ENCODE data around the gene CHST13.
A peak's percentile ranks its signal among the peaks of the same experiment; 100 is the strongest.

The CHST13 gene

DNA sequence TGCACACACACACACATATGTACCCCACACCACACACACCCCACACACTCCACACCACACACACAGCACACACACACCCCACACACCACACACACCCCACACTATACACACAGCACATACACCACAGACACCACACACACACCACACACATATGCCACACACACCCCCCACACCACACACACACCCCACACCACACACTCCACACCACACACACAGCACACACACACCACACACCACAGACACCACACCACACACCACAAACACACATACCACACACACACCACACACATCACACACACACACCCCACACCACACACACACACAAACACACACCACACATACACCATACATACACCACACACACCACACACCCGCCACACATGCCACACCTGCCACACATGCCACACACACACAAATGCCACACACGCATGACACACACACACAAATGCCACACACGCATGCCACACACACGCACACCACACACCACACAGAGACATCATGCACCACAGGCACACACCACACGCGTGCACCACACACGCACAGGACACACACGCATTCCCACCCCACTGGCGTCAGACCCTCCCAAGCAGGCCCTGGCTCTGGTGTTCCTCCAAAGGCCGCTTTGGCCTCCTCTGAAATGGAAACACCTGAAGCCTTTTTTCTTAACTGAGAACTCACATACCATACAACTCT, 15.7 kb downstream of the CHST13 start:
- Histone ChIP-seq H3K9ac (ENCODE audit: low read depth, low read length, poor library complexity, severe bottlenecking) (peak overlapping the region; percentile 61), H3K4me1 (ENCODE audit: insufficient read depth, low read length, poor library complexity, severe bottlenecking) (peaks cover 51% of the 10 kb centered on the region), H4K20me1 (ENCODE audit: insufficient read depth, low read length, poor library complexity, severe bottlenecking) (no peaks in the 10 kb centered on the region), H3K9me3 (ENCODE audit: insufficient read depth, low read depth, low read length) (no peaks in the 10 kb centered on the region), H3F3A (ENCODE audit: low read depth) (peaks cover 6% of the 10 kb centered on the region; the same call in 1 of the 2 replicates), H3K4me2 (ENCODE audit: low read depth, low read length, poor library complexity, severe bottlenecking) (no peak overlapping the region), H3K4me3 (ENCODE audit: low read length, poor library complexity, severe bottlenecking) (no peak overlapping the region), H3K9me2 (replicated peaks; ENCODE audit: low read depth, low read length) (no peaks in the 10 kb centered on the region), H2AFZ (ENCODE audit: low read length) (no peak overlapping the region), H3K79me2 (ENCODE audit: insufficient read depth, low read length) (no peaks in the 10 kb centered on the region), H3K27me3 (ENCODE audit: insufficient read depth, low read length, poor library complexity, severe bottlenecking) (no peaks in the 10 kb centered on the region), H3K36me3 (ENCODE audit: insufficient read depth, low read length) (no peaks in the 10 kb centered on the region)
- no peak for TF ChIP-seq EZH2phosphoT487 (IDR thresholded peaks at IDR 0.05; ENCODE audit: borderline replicate concordance)
- no peak for TF ChIP-seq CTCF (conservative IDR thresholded peaks at IDR 0.05; ENCODE audit: low read length)

- H3K79me2 ChIP-seq (ENCODE audit: insufficient read depth, low read length): no peaks in the 10 kb centered on the region
- peak overlapping the region; percentile 61 for H3K9ac ChIP-seq (ENCODE audit: low read depth, low read length, poor library complexity, severe bottlenecking)
- H2AFZ ChIP-seq (ENCODE audit: low read length): no peak overlapping the region
- peaks cover 58% of the 10 kb centered on the region for H3K4me1 ChIP-seq (ENCODE audit: insufficient read depth, low read length, poor library complexity, severe bottlenecking)
- no peak overlapping the region for H3K4me3 ChIP-seq (ENCODE audit: low read length, poor library complexity, severe bottlenecking)
- H3K9me2 ChIP-seq (replicated peaks; ENCODE audit: low read depth, low read length): no peaks in the 10 kb centered on the region
- H3F3A ChIP-seq (ENCODE audit: low read depth): peaks cover 6% of the 10 kb centered on the region; the same call in 1 of the 2 replicates
- H3K9me3 ChIP-seq (ENCODE audit: insufficient read depth, low read depth, low read length): no peaks in the 10 kb centered on the region
- TF ChIP-seq CTCF (conservative IDR thresholded peaks at IDR 0.05; ENCODE audit: low read length) (no peak), EZH2phosphoT487 (IDR thresholded peaks at IDR 0.05; ENCODE audit: borderline replicate concordance) (no peak)
- peak overlapping the region; percentile 43 for H3K4me2 ChIP-seq (ENCODE audit: low read depth, low read length, poor library complexity, severe bottlenecking)
- no peaks in the 10 kb centered on the region for H3K27me3 ChIP-seq (ENCODE audit: insufficient read depth, low read length, poor library complexity, severe bottlenecking)
- H4K20me1 ChIP-seq (ENCODE audit: insufficient read depth, low read length, poor library complexity, severe bottlenecking): no peaks in the 10 kb centered on the region
- H3K36me3 ChIP-seq (ENCODE audit: insufficient read depth, low read length): no peaks in the 10 kb centered on the region
Observed at GRCh38 chr3:126540342-126540849, 16.4 kb downstream of the CHST13 start.

DNA sequence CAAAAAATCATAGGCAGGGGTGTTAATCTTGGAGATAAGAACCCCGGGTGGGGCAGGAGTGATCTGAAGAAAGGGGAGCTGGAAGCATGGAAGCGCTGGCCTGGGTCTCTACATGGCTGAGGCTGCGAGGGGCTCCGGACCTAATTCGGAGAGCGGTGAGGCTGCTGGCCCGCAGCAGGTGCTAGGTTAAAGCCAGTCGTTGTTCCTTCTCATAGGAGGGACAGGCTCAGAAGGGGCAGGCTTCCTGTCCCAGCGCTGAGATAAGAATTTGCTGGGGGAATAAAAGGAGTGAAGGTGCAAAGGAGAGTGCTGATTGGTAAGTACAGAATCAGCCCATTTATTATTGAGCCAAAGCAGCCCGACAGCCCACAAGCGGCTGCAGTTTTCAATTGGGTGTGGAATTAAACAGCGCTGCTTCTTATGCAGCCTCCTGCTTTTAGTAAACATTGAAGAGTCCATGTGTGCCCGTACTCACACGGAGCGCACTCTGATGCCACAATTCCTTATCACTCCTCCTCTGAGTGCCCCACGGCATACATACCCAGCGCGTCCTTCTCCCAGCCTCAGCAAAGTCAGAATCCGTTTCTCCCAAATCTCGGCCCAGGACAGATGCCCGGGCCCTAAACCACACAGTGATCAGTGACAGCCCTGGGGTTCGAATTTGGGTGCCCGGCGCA, 17.1 kb downstream of the CHST13 start:
- no peak for TF ChIP-seq EZH2phosphoT487 (IDR thresholded peaks at IDR 0.05; ENCODE audit: borderline replicate concordance)
- no peak for TF ChIP-seq CTCF (conservative IDR thresholded peaks at IDR 0.05; ENCODE audit: low read length)
- Histone ChIP-seq H3K9me2 (replicated peaks; ENCODE audit: low read depth, low read length) (no peaks in the 10 kb centered on the region), H3K9me3 (ENCODE audit: insufficient read depth, low read depth, low read length) (no peaks in the 10 kb centered on the region), H2AFZ (ENCODE audit: low read length) (no peak overlapping the region), H3F3A (ENCODE audit: low read depth) (peaks cover 6% of the 10 kb centered on the region; the same call in 1 of the 2 replicates), H3K4me2 (ENCODE audit: low read depth, low read length, poor library complexity, severe bottlenecking) (peak overlapping the region; percentile 43), H3K4me1 (ENCODE audit: insufficient read depth, low read length, poor library complexity, severe bottlenecking) (peaks cover 60% of the 10 kb centered on the region), H3K9ac (ENCODE audit: low read depth, low read length, poor library complexity, severe bottlenecking) (peak overlapping the region; percentile 61), H4K20me1 (ENCODE audit: insufficient read depth, low read length, poor library complexity, severe bottlenecking) (no peaks in the 10 kb centered on the region), H3K79me2 (ENCODE audit: insufficient read depth, low read length) (no peaks in the 10 kb centered on the region), H3K27me3 (ENCODE audit: insufficient read depth, low read length, poor library complexity, severe bottlenecking) (no peaks in the 10 kb centered on the region), H3K36me3 (ENCODE audit: insufficient read depth, low read length) (no peaks in the 10 kb centered on the region), H3K4me3 (ENCODE audit: low read length, poor library complexity, severe bottlenecking) (peak overlapping the region; percentile 21)

All from Loucy (cell line).